IMR-90 (cell line): ENCODE data around the gene CXorf38. TPM values are rescaled to one million over a fixed set of nuclear protein-coding genes. Genes with fewer than 3 reads are reported as not detected.

Experiments
- ATAC-seq: fragments of 200-7000 bp; cut with Tn5 transposase; 2 replicates; pipeline ENCODE4 v1.9.1; 2020; ENCODE audit warnings: low read depth, mild to moderate bottlenecking, moderate library complexity
- BruUV-seq: library from RNA; stranded (reverse); fragments of 400-500 nt; replicated peaks from 2 replicates; lab custom pipeline; 2021; lab: Mats Ljungman, UMichigan
- CTCF ChIA-PET: fragments of 300-600 bp; formaldehyde crosslinking; extraction: SDS; loops from one replicate; lab custom pipeline; 2021; ENCODE audit warnings: antibody characterized with exemption; lab: Yijun Ruan, JAX
- POLR2A ChIA-PET: fragments of 300-600 bp; sonication (Branson Sonifier 250); formaldehyde crosslinking; loops from one replicate; lab custom pipeline; 2022; ENCODE audit warnings: antibody characterized with exemption; ENCODE audit not compliant: unreplicated experiment; lab: Charles Lee
- DNase-seq: peaks from one replicate; pipeline ENCODE4 v3.0.0; 2013
- H2AFZ ChIP-seq: replicated peaks from 2 replicates; pipeline ENCODE3; 2013; ENCODE audit warnings: low read length, mild to moderate bottlenecking; ENCODE audit not compliant: poor library complexity
- H2AK5ac ChIP-seq: 2 replicates; pipeline ENCODE4 v1.6.1; 2013; ENCODE audit warnings: low read depth, low read length, inconsistent platforms
- H2AK9ac ChIP-seq: replicated peaks from 2 replicates; pipeline ENCODE3; 2013; ENCODE audit warnings: mild to moderate bottlenecking, low read depth, low read length, moderate library complexity; ENCODE audit not compliant: poor library complexity
- H2BK120ac ChIP-seq: 2 replicates; pipeline ENCODE4 v1.6.1; 2013; ENCODE audit warnings: low read depth, low read length, inconsistent platforms
- H2BK15ac ChIP-seq: 3 replicates; pipeline ENCODE4 v1.6.1; 2013; ENCODE audit warnings: low read depth, low read length, inconsistent platforms
- H2BK20ac ChIP-seq: 2 replicates; pipeline ENCODE4 v1.6.1; 2013; ENCODE audit warnings: low read depth, mild to moderate bottlenecking, inconsistent platforms, low read length, moderate library complexity
- H2BK5ac ChIP-seq: 2 replicates; pipeline ENCODE4 v1.6.1; 2013; ENCODE audit warnings: mild to moderate bottlenecking, low read depth, low read length, inconsistent platforms; ENCODE audit not compliant: poor library complexity, severe bottlenecking
- H3K14ac ChIP-seq: replicated peaks from 2 replicates; pipeline ENCODE4 v1.6.1; 2013; ENCODE audit warnings: low read depth, low read length, inconsistent platforms
- H3K18ac ChIP-seq: 2 replicates; pipeline ENCODE4 v1.6.1; 2013; ENCODE audit warnings: low read depth, low read length, control low read depth
- H3K23ac ChIP-seq: 2 replicates; pipeline ENCODE4 v1.6.1; 2013; ENCODE audit warnings: low read depth, low read length, inconsistent platforms
- H3K27ac ChIP-seq: 2 replicates; pipeline ENCODE4 v1.5.1; 2013; ENCODE audit warnings: mild to moderate bottlenecking, control low read depth, low read length; ENCODE audit not compliant: insufficient read depth
- H3K27me3 ChIP-seq: 2 replicates; pipeline ENCODE4 v1.6.1; 2013; ENCODE audit warnings: low read length; ENCODE audit not compliant: control insufficient read depth, insufficient read depth
- H3K36me3 ChIP-seq: 2 replicates; pipeline ENCODE4 v1.6.1; 2013; ENCODE audit warnings: low read length, mixed read lengths; ENCODE audit not compliant: control insufficient read depth, insufficient read depth
- H3K4ac ChIP-seq: 2 replicates; pipeline ENCODE4 v1.6.1; 2013; ENCODE audit warnings: low read depth, low read length, inconsistent platforms
- H3K4me1 ChIP-seq: 2 replicates; pipeline ENCODE4 v1.6.1; 2013; ENCODE audit warnings: low read length, mixed read lengths; ENCODE audit not compliant: control insufficient read depth, insufficient read depth
- H3K4me2 ChIP-seq: 2 replicates; pipeline ENCODE4 v1.6.1; 2013; ENCODE audit warnings: low read depth, mild to moderate bottlenecking, control low read depth, low read length, moderate library complexity
- H3K4me3 ChIP-seq: 2 replicates; pipeline ENCODE4 v1.5.1; 2013; ENCODE audit warnings: low read depth, mild to moderate bottlenecking, control low read depth, low read length, moderate library complexity; ENCODE audit not compliant: insufficient read depth
- H3K56ac ChIP-seq: 2 replicates; pipeline ENCODE4 v1.6.1; 2013; ENCODE audit warnings: low read length, inconsistent platforms; ENCODE audit not compliant: insufficient read depth; ENCODE audit errors: extremely low read depth
- H3K79me1 ChIP-seq, 2 experiments: 2 replicates each; pipeline ENCODE4 v1.6.1; 2013; ENCODE audit warnings: low read length in 2 of 2, inconsistent platforms in 1 of 2, low read depth in 1 of 2
- H3K9ac ChIP-seq: 2 replicates; pipeline ENCODE4 v1.6.1; 2013; ENCODE audit warnings: low read depth, low read length, control low read depth
- H3K9me1 ChIP-seq: 2 replicates; pipeline ENCODE4 v1.6.1; 2013; ENCODE audit warnings: low read length, inconsistent platforms; ENCODE audit not compliant: insufficient read depth
- H3K9me3 ChIP-seq: 2 replicates; pipeline ENCODE4 v1.6.1; 2013; ENCODE audit warnings: low read length; ENCODE audit not compliant: control insufficient read depth, insufficient read depth
- H4K20me1 ChIP-seq: 2 replicates; pipeline ENCODE4 v1.6.1; 2013; ENCODE audit warnings: low read length, inconsistent platforms; ENCODE audit not compliant: insufficient read depth
- H4K5ac ChIP-seq: 2 replicates; pipeline ENCODE4 v1.6.1; 2013; ENCODE audit warnings: mild to moderate bottlenecking, low read depth, low read length, control low read depth
- H4K8ac ChIP-seq, 2 experiments: 2 replicates each; pipeline ENCODE4 v1.6.1; 2013; ENCODE audit warnings: low read depth in 2 of 2, low read length in 2 of 2, control low read depth in 1 of 2, inconsistent platforms in 1 of 2
- H4K91ac ChIP-seq: 2 replicates; pipeline ENCODE4 v1.6.1; 2013; ENCODE audit warnings: low read depth, low read length, inconsistent platforms; ENCODE audit not compliant: insufficient read depth
- BHLHE40 ChIP-seq: fragments of 150-350 bp; IDR thresholded peaks from 2 replicates; pipeline ENCODE4 v1.6.1; 2016; ENCODE audit warnings: mild to moderate bottlenecking, low read depth, low read length
- CEBPB ChIP-seq: IDR thresholded peaks from 2 replicates; pipeline ENCODE4 v1.6.1; 2012; ENCODE audit warnings: low read depth, low read length, improper control_type of control experiment
- CTCF ChIP-seq: conservative IDR thresholded peaks from 2 replicates; pipeline ENCODE4 v1.5.1; 2012; ENCODE audit warnings: mild to moderate bottlenecking, low read depth, low read length, improper control_type of control experiment
- ELK1 ChIP-seq: fragments of 150-350 bp; IDR thresholded peaks from 2 replicates; pipeline ENCODE4 v1.6.1; 2016; ENCODE audit warnings: low read depth, mild to moderate bottlenecking, low read length, moderate library complexity, borderline replicate concordance
- MAFK ChIP-seq: IDR thresholded peaks from 2 replicates; pipeline ENCODE4 v1.6.1; 2012; ENCODE audit warnings: low read depth, low read length, improper control_type of control experiment
- NFE2L2 ChIP-seq: fragments of 150-350 bp; IDR thresholded peaks from 2 replicates; pipeline ENCODE4 v1.6.1; 2016; ENCODE audit warnings: low read depth, mild to moderate bottlenecking, low read length
- POLR2A ChIP-seq: IDR thresholded peaks from 2 replicates; pipeline ENCODE4 v1.6.1; 2012; ENCODE audit warnings: mild to moderate bottlenecking, low read depth, low read length
- RAD21 ChIP-seq: IDR thresholded peaks from 2 replicates; pipeline ENCODE4 v1.6.1; 2012; ENCODE audit warnings: low read length, improper control_type of control experiment
- RFX5 ChIP-seq: IDR thresholded peaks from 2 replicates; pipeline ENCODE4 v1.8.0; 2012; ENCODE audit warnings: low read depth, mild to moderate bottlenecking, low read length, moderate library complexity
- SMC3 ChIP-seq: fragments of 150-350 bp; IDR thresholded peaks from 2 replicates; pipeline ENCODE4 v1.6.1; 2016; ENCODE audit warnings: low read depth, mild to moderate bottlenecking, antibody characterized with exemption, low read length, moderate library complexity
- USF2 ChIP-seq: fragments of 150-350 bp; IDR thresholded peaks from 2 replicates; pipeline ENCODE4 v1.6.1; 2017; ENCODE audit warnings: mild to moderate bottlenecking, antibody characterized with exemption, low read length, low read depth
- WGBS, 2 experiments: methylation state at CpG; one replicate each; pipeline versions ENCODE4 v1.1.5 to v1.1.7; 2013; ENCODE audit warnings: missing lambda C conversion rate in 2 of 2; ENCODE audit not compliant: insufficient read length in 1 of 2; ENCODE audit errors: extremely low coverage in 2 of 2; 5-methylcytosine and 5-hydroxymethylcytosine counted together
- dilution Hi-C: fragments of 300-500 bp; cut with HindIII; formaldehyde crosslinking; loops from one replicate; pipeline ENCODE4 v1.14.3; 2018; ENCODE audit warnings: low sequenced_read_pairs; ENCODE audit not compliant: unreplicated experiment
- in situ Hi-C: fragments of 300-500 bp; cut with MboI; formaldehyde crosslinking; loops from 3 replicates; pipeline ENCODE4 v1.14.3; 2019; ENCODE audit warnings: low sequenced_read_pairs, inconsistent platforms, mixed read lengths
- intact Hi-C: fragments of 100-400 bp; cut with micrococcal nuclease; formaldehyde crosslinking; loops from 2 replicates; pipeline ENCODE4 v1.10.0; 2022
- polyA plus RNA-seq, 3 experiments: library from polyadenylated mRNA; depleted of rRNA; stranded (reverse); fragments of >200 nt; gene quantifications; 2 replicates each; pipeline ENCODE4 v1.2.3, GENCODE V29; 2012; ENCODE audit warnings: low replicate concordance in 1 of 3
- total RNA-seq: library from RNA; depleted of rRNA; stranded (reverse); fragments of >200 nt; gene quantifications from 2 replicates; pipeline ENCODE4 v1.2.3, GENCODE V29; 2012

Gene CXorf38
- total and polyA plus RNA-seq, 2 of the 4 experiments (the other 2 are of a cell fraction) = 7.0 to 9.9 TPM

GRCh38 chrX:40625294-40625693 is 22.1 kb downstream of the CXorf38 start:
- peaks cover 11% of the 10 kb centered on the region; the same call in 1 of the 2 replicates for H3K36me3 ChIP-seq
- no peak overlapping the region for H3K4me3 ChIP-seq
- no peak overlapping the region for H3K9ac ChIP-seq
- peaks cover 2% of the 10 kb centered on the region; the same call in 1 of the 2 replicates for H3K4me1 ChIP-seq
- H3K9me3 ChIP-seq = peaks cover 2% of the 10 kb centered on the region; the same call in 1 of the 2 replicates
- ChIA-PET POLR2A (no interaction called here), CTCF (no interaction called here)
- no peak for DNase-seq
- H3K79me1 ChIP-seq = no peaks in the 10 kb centered on the region
- no peak overlapping the region for H2AFZ ChIP-seq
- H3K56ac ChIP-seq = no peak overlapping the region
- dilution Hi-C loops = no loop called here
- no peak overlapping the region for H3K4me2 ChIP-seq
- no peak overlapping the region for H4K8ac ChIP-seq
- H3K9me1 ChIP-seq = no peaks in the 10 kb centered on the region
- no peak overlapping the region for H2BK5ac ChIP-seq
- H3K18ac ChIP-seq = no peak overlapping the region
- intact Hi-C loops = no loop called here
- H2AK9ac ChIP-seq = no peak overlapping the region
- no peaks in the 10 kb centered on the region for H4K20me1 ChIP-seq
- no peak for ATAC-seq
- H3K4ac ChIP-seq = no peak overlapping the region
- no peak overlapping the region for H2BK120ac ChIP-seq
- no peak overlapping the region for H4K91ac ChIP-seq
- no peak overlapping the region for H3K27ac ChIP-seq
- in situ Hi-C loops = no loop called here
- no peak overlapping the region for H3K23ac ChIP-seq
- H4K5ac ChIP-seq = no peak overlapping the region
- no peak overlapping the region for H3K14ac ChIP-seq
- TF ChIP-seq RAD21 (no peak), RFX5 (no peak), SMC3 (no peak), ELK1 (no peak), NFE2L2 (no peak), CTCF (no peak), CEBPB (no peak), BHLHE40 (no peak), MAFK (no peak), POLR2A (no peak), USF2 (no peak)
- no peak overlapping the region for H2BK15ac ChIP-seq
- peaks cover 3% of the 10 kb centered on the region for H3K27me3 ChIP-seq
- no peak overlapping the region for H2AK5ac ChIP-seq
- no TSS peak for BruUV-seq
- H2BK20ac ChIP-seq = no peak overlapping the region
- no CpG with 5 or more reads among the region's 4 CpGs for WGBS, 2 experiments
